SIG-M5 treated with dmso at 0.1 percent for 504 hours (cell line): ENCODE data around the gene KBTBD4.
A peak's percentile ranks its signal among the peaks of the same experiment; 100 is the strongest.
"Not testable (repeated sequence)": the region's sequence is repeated elsewhere in the genome, so short reads cannot be mapped to it uniquely, and the experiment has no call there.

ENCODE experiments used
- DNase-seq: peaks from one replicate; lab custom pipeline; 2025; ENCODE audit not compliant: unreplicated experiment; lab: John Stamatoyannopoulos, UW

Gene KBTBD4

DNA sequence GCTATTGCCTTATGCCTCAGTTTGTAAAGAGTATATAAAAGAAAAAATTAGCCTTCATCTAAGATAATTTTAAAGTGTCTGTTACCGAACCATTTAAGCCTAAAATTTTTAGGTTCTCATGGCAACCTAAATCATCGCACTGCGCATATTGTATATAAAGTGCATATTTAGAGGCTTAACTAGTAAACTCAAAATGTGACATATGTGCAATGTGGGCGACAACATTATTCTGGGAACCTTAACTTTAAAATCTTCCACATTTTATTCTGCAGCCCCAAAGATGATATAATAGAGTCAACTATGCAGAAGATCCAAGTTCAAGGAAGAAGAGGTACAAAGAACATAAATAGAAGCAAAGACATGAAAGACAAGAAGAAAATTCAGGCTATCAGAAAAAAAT lies 48.8 kb downstream of the KBTBD4 start:
- DNase-seq, result no peak

DNA sequence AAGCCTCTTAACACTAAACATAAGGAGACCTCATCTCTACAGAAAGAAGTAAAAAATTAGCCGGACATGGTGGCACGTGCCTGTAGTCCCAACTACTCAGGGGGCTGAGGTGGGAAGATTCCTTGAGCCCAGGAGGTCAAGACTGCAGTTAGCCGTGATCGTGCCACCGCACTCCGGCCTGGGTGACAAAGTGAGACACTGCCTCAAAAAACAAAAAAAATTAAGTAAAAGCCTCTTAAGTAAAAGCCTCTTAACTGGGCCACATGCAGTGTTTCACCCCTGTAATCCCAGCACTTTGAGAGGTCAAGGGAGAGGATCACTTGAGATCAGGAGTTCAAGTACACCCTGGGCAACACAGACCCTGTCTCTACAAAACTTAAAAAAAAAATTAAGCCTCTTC lies 51.6 kb downstream of the KBTBD4 start:
- no peak for DNase-seq

- not testable (repeated sequence) for DNase-seq
These were observed 52.7 kb downstream of the KBTBD4 start for GRCh38 chr11:47526032-47526431.

DNA sequence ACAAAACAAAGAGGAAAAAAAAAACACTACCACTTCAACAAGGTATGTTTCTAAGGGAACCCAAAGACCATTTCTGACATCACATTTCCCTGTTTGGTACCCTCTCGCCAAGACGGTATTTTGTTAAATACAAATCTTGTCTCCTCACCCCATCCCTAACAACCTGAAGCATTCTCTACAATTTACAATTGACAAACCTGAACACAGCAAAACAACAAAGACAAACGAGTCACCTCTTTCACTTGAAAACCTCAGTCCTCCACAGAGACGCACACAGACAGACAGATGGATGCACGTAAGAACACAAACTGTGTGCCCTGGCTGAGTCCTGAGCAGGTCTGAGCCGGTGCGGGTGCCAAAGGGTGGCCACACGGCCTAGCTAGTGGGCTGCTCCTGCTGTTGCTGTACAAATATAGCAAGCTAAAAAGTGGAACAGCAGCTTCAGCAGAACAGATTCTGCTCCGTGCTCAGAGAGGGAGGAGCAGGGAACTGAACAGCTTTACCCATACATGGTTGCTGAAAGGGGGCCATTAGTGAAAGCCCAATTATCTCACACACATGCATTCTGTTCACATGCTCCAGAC lies 54.4 kb downstream of the KBTBD4 start:
- DNase-seq, result no peak

GRCh38 chr11:47523490-47524225 lies 55.1 kb downstream of the KBTBD4 start:
- peak; percentile 33 for DNase-seq
